ENCODE results near the gene ATP12A.

ATP12A gene

DNA sequence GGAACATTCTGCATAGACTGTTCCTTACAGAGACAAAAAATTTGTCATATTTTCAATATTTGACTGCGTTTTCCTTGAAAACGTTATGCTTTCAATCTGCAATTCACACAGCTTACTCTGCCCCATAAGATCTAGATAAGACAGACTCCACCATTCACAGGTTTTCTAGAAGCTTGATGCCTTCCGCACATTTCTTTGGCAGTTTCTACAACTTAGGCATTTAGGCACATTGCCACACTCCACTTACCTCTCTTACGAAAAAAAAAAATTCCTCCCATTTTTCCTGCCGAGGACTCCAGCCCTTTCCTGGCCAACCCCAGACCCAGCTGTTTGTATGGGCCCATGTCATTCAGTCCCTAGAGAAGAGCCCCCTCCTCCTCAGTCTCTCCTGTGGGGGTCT is 11.2 kb downstream of the ATP12A start:
- no peak for DNase-seq

DNA sequence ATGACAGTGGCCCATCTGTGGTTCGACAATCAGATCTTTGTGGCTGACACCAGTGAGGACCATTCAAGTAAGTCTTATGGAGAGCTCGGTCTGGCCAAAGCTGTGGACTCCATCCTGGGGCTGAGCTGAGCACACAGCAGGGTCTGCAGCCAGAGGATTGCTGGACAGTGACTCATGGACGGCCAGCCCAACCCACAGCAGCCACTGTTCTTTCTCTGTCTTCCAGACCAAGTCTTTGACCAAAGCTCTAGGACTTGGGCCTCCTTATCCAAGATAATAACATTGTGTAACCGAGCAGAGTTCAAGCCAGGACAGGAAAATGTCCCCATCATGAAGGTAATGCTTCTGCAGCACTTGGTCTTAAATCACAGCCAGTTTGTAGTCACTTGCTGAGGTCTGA is 12.4 kb downstream of the ATP12A start:
- no peak for DNase-seq

DNA sequence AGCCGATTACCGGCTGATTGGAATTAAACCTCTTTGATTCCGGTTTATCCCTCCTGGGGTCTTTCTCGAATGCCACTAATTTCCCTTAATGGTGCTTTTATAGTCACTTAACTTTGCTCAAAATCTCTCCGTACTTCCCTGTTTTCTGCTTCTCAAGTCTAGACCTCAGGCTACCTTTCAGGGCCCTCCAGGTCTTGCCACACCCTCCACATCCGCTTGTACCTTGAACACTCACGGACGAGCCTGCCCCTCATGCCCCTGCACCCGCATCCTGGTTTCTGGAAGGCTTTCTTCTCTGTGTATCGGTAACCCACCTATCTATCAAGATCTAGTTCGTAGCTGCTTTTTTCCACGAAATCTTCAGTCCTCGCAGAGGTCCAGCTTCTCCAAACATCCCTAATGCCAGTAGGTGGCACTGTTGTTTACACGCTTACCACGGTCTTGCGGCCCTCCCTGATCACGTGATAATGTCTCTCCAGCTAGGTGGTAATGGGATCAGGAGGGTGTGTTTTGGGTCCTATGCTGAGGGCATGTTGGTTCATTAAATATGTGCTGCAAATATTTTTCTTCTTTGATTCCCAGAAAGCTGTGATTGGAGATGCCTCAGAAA is 13.8 kb downstream of the ATP12A start:
- DNase-seq, result peak; percentile 87

DNA sequence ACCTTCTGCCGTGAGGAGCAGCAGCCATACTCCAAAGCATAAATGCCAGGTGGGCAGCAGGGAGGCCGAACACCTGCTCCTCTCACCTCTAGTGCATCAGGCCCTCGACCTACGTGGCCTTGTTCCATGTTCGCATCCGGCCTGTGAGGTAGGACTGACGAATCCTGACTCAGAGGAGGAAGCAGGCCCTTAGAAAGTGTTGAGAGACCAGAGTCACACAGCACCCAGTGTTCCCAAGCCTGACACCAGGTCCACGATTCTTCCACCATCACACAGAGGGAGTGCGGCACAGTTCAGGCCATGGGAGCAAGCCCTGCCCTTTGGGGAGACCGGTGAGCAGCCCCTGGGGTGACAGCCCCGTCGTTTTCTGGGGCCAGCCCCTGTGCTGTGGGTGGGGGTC is 14.7 kb downstream of the ATP12A start:
- DNase-seq, result no peak

DNA sequence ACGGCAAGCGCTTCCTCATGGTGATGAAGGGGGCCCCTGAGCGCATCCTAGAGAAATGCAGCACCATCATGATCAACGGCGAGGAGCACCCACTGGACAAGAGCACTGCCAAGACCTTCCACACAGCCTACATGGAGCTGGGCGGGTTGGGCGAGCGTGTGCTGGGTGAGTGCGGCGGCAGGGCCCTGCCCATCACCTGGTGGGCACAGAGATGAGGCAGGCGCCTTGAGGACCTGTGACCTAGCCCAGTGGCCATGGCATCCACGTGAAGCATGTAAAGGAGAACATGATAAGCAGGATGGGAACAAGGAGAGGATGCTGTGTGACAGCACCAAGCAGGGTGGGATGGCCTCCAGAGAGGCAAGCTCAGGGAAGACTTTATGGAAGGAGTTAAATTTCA is 18.5 kb downstream of the ATP12A start:
- DNase-seq, result no peak

DNA sequence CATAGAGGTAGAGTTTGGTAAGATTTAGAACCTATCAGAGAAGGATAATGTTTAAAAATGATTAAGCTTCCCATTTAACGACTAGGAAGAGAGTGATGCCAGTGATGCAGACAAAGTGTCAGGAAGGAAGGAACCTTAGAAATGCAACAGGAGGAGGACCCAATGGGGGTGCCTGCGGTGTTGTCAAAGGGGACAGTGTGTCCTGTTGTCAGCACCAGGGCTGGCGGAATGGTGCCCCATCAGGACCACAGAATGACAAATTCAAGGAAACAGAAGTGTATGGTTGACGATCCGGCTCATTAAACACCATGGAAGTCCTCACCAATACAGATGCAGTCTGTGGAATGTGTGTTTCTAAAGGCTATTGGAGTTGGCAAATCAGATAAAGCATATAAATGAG is 19.3 kb downstream of the ATP12A start:
- no peak for DNase-seq

DNA sequence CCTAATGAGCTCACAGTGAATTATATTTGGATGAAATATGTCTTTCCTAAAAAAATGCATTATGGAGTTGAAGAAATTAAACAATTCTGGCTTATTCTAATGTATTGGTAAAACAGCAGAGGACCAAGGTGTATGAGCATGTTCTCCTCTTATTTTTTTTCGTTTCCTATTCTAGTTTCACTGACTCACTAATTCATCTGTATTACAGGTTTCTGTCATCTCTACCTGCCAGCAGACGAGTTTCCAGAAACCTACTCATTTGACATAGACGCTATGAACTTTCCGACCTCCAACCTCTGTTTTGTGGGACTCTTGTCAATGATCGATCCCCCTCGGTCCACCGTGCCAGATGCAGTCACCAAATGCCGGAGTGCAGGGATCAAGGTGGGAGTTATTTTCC is 20.3 kb downstream of the ATP12A start:
- DNase-seq, result no peak

DNA sequence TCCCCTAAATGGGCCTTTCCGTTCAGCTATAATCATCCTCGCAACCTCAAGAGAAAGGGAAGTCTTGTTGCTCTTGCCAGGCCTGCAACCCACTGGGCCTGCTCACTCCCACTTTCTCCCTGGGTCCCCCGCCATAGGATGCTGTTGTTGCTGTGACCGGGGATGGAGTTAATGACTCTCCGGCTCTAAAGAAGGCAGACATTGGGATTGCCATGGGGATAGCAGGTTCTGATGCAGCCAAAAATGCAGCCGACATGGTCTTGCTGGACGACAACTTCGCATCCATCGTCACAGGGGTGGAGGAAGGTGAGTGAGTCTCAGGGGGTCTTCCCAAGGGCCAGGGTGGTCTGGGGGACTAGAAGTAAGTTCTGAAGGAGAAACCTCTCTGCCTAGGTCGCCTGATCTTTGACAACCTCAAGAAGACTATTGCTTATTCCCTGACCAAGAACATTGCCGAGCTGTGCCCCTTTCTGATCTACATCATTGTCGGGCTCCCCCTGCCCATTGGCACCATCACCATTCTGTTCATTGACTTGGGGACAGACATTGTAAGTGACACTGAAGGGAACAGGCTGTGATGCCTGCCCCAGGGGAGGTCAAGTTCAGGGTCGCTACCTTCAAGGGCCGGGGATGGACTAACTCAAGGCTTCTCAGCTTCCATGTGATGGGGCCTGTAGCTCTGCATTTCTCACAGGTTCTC is 26.8 kb downstream of the ATP12A start:
- DNase-seq, result no peak

DNA sequence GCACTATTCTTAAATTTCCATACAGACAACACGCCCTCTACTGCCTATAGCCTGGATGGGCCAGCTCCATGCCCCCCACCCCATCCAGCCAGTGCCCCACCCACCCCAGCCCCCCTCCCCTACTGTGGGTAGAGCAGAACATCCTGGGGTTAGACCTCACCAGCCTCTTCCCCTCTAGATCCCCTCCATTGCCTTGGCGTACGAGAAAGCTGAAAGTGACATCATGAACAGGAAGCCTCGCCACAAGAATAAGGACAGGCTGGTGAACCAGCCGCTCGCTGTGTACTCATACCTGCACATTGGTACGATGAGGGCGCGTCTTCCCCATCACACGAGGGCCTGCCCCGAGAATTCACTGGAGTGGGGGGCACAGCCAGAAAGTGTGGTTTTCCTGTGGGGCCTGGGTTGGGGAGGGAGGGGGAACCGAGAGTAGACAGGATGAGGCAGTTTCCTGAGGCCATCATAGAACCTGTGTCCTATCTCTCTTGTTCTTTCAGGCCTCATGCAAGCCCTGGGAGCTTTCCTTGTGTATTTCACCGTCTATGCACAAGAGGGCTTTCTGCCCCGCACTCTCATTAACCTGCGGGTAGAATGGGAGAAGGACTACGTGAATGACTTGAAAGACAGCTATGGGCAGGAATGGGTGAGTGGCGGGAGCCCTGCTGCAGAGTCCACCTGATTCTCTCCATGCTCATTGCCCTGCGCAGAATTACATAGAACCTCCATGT is 29.1 kb downstream of the ATP12A start:
- peak; percentile 73 for DNase-seq

DNA sequence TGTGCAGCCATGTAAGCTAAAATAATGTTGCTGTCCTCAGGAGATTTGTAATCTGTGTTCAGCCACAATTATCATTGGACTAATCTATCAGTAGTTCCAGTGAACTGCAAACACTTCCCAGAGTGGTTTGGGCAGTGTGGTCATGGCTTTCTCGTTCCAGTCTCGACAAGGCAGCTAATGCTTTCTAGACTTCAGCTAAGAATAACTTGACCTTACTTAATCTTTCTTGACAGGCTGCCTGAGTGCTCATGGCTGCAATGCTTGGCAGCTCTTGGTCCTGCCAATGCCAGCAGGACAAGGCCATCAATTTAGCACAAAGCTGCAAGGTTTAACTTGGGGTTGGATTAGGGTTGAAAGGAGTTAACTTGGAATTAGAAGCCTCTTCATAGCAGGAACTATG is 32.8 kb downstream of the ATP12A start:
- DNase-seq, result no peak

DNA sequence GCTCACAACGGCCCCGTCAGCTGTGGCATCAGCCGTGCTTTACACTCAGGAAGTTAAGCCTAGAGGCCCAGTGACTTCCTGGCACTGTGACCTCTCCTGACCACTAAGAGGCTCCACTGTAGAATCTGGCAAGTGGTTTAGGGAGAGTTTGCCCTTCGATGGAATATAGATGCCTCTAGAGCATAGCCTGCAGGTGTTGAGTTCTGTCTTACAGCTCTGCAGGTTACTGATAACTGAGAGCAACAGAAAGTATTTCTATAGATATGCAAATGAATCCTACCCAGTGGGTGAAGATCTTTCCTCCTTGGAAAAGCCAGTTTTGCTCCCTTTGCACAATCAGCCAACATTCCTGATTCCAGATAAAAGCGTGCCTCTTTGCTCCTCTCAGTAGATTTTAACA is 35.8 kb downstream of the ATP12A start:
- DNase-seq, result peak; percentile 39

DNA sequence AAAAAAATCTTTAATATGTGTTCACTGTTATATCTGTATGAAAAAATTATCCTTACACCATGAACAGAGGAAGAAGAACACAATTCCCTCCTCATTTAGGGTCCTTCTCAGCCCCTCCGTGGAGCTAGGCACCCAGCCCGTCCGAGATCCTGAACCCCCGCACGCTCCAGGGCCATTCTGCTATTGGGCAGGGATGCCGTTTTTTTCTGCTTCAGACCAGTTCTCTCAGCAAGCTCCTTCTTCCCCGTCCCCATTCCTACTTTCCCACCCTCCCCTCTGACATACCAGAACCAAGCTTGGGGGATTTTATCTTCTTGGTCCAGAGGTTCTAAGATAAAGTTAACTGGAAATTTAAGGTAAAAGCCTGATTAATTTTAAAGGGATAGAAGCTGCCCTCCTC is 36.2 kb downstream of the ATP12A start:
- no peak for DNase-seq

DNA sequence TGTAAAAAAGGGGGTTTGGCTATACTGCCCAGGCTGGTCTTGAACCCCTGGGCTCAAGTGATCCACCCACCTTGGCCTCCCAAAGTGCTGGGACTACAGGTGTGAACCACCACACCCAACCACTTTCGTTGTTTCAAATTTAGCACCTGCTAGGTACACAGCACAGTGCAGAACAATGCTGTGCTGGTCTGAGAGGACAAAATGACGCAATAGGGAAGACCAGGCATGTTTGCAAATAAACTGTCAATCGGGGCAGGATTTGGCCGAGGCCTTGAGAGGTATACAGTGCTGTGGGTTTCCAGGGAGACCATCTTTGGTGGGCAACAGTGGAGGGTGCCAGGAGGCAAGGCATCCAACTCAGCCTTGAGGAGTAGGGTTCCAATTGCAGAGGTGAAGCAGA is 37.0 kb downstream of the ATP12A start:
- DNase-seq, result no peak

DNA sequence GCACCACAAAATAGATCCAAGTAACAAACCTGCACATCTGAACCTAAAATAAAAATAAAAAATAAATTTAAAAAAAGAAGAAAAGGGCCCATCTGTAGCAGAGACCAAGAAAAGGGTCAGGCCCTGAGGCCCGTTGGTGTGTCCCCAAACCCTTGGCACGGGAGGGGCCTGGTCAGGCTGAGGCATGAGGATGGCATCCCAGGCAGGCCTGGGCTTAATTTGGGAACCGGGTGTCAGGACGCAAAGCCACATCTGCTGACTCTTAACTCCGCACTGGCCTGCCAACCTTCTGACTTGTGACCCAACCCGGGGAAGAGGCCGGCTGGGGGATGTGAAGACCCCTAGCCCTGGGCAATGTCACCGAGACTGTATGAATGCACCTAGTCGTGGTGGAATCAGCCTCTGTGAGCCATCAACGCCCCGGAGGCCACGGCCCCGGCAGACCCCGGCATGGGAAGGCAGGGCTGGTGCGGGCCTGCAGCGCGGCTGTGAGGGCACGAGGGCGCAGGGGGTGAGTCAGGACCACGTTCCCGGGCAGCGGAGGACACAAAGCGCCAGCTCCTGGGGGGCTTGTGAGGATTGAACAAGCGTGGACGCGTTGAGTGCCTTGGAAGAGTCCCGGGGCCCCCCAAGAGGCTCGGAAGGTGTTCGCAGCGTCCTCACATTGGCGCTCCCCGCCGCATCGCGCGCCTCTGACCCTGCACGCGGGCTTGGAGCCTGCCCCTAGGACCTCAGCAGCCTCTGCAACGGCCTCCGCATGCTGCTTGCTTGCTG is 38.2 kb downstream of the ATP12A start:
- DNase-seq, result no peak

DNA sequence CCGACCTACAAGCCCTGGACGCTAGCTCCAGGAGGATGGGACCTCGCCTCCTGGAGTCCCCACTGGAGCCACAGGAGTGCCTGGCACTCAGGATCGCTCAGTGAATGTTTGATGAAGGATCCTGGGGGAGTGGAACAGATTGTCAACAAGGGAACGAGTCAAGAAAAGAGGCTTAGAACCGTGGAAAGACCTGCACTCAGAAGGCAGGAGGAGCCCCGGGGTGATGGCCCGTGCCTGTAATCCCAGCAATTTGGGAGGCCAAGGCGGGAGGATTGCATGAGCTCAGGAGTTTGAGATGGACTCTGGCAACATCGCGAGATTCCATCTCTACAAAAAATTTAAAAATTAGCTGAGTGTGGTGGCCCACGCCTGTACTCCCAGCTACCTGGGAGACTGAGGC is 38.9 kb downstream of the ATP12A start:
- no peak for DNase-seq

DNA sequence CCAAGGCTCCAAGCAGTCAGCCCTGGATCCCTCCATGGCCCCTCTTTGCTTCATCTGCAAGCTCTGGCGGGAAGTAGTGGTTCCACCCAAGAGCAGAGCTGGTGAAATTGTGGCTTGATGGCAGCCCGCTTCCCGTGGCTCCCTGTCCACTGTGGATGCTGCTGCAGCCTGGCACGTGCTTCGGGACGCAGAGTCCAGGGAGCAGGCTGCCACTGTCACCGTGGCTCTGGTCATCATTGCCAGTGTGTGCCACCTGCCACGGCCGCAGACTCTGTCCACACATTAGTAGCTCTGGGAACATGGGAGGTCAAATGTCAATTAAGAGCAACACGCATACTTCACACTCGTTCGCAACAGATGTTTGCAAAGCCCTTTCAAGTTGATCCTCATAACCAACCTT is 43.0 kb downstream of the ATP12A start:
- no peak for DNase-seq

DNA sequence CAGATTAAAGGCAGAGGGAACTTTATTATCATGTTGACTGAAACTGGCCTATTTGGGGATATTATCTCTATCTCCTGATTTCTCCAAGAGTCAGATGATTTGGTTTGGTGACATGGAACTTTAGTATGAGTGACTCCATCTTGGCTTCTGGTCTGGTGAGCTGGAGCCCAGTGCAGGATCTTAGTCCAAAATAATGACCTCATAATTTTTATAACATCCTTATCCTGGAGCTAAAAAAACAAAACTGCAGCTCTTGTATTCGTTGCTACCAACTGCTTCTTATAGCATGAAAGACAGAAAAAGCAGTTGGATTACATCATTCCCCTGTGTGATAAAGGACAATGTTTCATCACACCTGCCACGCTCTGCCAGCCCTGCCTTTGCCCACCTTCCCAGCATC is 44.5 kb downstream of the ATP12A start:
- no peak for DNase-seq

DNA sequence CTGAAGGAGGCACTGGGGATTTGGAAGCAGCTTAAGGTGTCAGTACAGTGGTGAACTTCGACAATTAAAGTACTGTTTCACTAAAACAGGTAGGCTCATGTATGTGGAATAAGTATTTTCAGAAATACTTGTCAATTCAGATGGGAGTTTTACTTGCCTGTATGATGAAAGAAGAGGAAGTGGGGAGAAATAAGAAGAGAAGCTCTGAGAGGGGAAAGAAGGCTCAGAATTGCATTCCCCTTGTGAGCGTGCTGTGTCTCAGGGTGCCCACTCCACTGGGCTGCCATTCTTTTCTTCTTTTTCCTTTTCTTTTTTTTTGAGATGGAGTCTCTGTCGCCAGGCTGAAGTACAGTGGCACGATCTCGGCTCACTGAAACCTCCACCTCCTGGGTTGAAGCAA is 45.2 kb downstream of the ATP12A start:
- peak; percentile 22 for DNase-seq

DNA sequence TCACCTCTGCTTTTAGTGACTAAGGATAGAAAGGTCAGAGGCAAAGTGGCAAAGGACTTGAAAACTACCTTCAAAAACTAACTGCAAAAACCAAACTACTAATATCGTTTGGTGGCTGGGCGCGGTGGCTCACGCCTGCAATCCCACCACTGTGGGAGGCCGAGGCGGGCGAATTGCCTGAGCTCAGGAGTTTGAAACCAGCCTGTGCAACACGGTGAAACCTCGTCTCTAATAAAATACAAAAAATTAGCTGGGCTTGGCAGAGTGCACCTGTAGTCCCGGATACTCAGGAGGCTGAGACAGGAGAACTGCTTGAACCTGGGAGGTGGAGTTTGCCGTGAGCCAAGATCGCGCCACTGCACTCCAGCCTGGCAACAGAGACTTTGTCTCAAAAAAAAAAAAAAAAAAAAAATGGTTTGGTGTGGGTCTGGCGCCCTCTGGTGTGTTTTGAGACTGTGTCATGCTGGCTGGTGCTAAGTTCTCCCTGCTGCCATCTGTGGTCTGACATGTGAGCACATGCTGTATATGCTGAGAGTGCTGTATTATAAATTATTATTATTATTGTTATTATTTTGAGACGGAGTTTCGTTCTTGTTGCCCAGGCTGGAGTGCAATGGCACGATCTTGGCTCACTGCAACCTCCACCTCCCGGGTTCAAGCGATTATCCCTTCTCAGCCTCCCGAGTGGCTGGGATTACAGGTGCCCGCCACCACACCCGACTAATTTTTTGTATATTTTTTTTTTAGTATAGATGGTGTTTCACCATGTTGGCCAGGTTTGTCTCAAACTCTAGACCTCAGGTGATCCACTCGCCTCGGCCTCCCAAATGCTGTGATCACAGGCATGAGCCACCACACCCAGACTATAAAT is 47.8 kb downstream of the ATP12A start:
- peak; percentile 95 for DNase-seq

DNA sequence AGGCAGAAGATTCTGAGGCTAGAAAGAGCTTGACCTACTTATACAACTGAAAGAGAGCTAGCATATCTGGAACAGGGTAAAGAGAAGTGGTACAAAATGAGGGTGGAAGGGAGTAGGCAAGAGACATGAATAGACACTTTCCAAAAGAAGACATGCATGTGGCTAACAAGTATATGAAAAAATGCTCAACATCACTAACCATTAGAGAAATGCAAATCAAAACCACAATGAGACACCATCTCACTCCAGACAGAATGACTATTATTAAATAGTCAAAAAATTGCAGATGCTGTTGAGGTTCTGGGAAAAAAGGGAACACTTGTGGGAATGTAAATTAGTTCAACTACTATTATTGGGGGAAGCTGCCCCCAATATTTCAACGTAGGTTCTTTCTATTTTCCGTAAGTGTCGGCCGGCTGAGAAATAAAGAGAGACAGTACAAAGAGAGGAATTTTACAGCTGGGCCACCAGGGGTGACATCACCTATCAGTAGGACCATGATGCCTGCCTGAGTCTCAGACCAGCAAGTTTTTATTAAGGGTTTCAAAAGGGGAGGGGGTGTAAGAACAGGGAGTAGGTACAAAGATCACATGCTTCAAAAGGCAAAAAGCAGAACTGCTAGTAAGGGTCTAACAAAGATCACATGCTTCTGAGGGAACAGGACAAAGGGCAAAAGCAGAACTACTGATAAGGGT is 50.8 kb downstream of the ATP12A start:
- peak; percentile 40 for DNase-seq

DNA sequence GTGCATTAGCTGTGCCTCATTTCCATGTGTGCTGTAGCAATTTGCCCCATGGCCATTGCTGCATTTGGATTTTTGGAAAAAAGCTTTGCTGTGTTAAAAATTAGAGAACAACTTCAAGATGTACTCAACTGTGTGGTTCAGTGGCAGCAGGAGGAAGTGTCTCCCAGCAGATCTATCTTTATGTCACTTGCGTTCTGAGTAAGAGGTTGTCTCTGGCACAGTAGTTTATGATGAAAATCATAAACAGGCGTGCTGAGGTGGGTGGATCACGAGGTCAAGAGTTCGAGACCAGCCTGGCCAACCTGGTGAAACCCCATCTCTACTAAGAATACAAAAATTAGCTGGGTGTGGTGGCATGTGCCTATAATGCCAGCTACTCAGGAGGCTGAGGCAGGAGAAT is 54.7 kb downstream of the ATP12A start:
- peak; percentile 40 for DNase-seq

DNA sequence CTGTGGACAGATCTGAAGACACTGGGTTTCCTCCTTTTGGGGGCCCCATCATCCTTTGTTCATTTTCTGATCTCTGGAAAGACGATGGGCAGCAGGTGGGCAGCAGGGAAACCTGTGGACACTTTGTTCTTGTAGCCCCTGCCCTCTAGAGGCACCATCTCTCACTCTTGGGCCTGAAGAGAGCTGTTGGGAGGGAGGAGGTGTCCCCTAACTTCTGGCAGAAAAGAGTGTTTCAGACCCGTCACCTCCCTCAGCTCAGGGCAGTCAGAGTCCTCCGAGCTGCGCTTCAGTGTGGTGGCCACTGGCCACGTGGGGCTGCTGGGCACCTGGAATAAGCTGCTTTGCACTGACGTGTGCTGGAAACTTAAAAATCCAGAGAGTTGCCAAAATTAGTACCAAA is 56.8 kb downstream of the ATP12A start:
- DNase-seq, result no peak
